HEK293 (cell line): ENCODE results near the gene CTBP1.

ENCODE experiments used
- KLF16 ChIP-seq: fragments of 450-650 bp; formaldehyde crosslinking; IDR thresholded peaks from 2 replicates; pipeline ENCODE4 v1.5.1; 2017; ENCODE audit warnings: missing biosample characterization, missing genetic modification characterization
- ZNF510 ChIP-seq: fragments of 450-650 bp; formaldehyde crosslinking; IDR thresholded peaks from 2 replicates; pipeline ENCODE4 v1.5.1; 2018; ENCODE audit warnings: mild to moderate bottlenecking, missing genetic modification characterization, missing biosample characterization; ENCODE audit not compliant: insufficient replicate concordance

DNA sequence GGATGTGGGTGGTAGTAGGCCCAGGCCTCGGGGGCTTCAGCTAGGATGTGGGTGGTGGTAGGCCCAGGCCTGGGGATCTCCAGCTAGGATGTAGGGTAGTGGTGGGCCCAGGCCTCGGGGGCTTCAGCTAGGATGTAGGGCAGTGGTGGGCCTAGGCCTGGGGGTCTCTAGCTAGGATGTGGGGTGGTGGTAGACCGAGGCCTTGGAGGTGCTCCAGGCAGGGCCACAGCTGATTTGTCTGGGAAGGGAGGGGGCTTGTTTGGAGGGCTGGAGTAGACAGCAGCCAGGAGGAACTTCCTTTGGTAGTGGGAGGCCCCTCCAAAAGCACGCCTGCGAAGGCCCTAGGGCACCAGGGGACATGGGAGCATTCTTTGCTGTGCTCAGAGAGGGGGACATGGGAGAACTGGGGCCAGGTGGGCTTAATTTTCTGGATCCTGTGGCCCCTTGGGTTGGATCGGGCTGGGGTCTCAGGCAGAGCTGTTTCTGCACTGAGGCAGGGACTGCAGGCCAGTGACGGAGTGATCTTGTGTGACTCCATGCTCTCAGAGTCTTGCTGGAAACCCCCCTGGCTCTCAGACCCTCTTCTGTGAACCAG, 73.2 kb downstream of the CTBP1 start:
- TF ChIP-seq KLF16 (tag by site-specific recombination) (no peak), ZNF510 (no peak)
